Activated naive CD4-positive, alpha-beta T cell treated with anti-CD3 and anti-CD28 coated beads, Interleukin-2, amount 10 ng/mL, durations not matched to agents 7 days and 5 days (primary cell): ENCODE data around the gene ANKRD40.
"Not testable (repeated sequence)": the region's sequence is repeated elsewhere in the genome, so short reads cannot be mapped to it uniquely, and the experiment has no call there.

Experiments used
- CTCF ChIA-PET: fragments of 350-600 bp; sonication (Branson Sonifier 250); formaldehyde crosslinking; loops from one replicate; lab custom pipeline; 2021; ENCODE audit warnings: antibody characterized with exemption; lab: Charles Lee
- DNase-seq: peaks from one replicate; pipeline ENCODE4 v3.0.0-alpha.2; 2020
- H3K27ac Mint-ChIP-seq: one replicate; pipeline ENCODE4 v1.8.0; 2021; ENCODE audit warnings: mild to moderate bottlenecking, moderate library complexity, mixed read lengths
- H3K27me3 Mint-ChIP-seq: one replicate; pipeline ENCODE4 v1.8.0; 2021; ENCODE audit warnings: mild to moderate bottlenecking, mixed read lengths
- H3K36me3 Mint-ChIP-seq: one replicate; pipeline ENCODE4 v1.8.0; 2021; ENCODE audit warnings: mixed read lengths
- H3K4me1 Mint-ChIP-seq: one replicate; pipeline ENCODE4 v1.8.0; 2021; ENCODE audit warnings: mixed read lengths
- H3K4me3 Mint-ChIP-seq: one replicate; pipeline ENCODE4 v1.8.0; 2021; ENCODE audit warnings: mild to moderate bottlenecking, moderate library complexity, mixed read lengths
- H3K9me3 Mint-ChIP-seq: one replicate; pipeline ENCODE4 v1.8.0; 2021; ENCODE audit warnings: mixed read lengths

The ANKRD40 gene

DNA sequence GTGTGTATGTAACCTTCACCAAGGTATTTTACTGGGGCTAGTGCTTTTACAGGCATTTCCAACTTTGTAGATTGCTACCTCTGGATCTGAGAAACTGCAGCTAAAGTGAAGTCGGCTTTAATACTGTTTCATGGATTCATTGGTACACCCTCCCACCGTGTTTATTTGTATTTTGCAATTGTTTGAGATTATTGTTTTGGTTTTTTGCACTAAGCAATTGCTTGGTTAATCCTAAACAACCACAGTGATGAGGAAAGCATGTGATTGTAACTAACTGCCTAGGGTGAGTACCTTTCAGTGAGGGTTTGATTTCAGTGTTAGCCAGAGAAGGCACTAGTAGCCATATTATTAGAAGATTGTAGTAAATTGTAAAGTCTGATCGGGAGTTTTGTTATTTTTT, 15.0 kb upstream of the ANKRD40 start:
- Mint-ChIP-seq H3K4me3 (peak overlapping the region; percentile 38), H3K27me3 (no peaks in the 10 kb centered on the region), H3K4me1 (peaks cover 38% of the 10 kb centered on the region), H3K27ac (peak overlapping the region; percentile 67), H3K36me3 (peaks cover 21% of the 10 kb centered on the region), H3K9me3 (no peaks in the 10 kb centered on the region)
- CTCF ChIA-PET = interaction anchor here (1.9 kb wide), 1 partner anchor 14 kb away, joined by 4 read pairs; no protein-coding TSS in a partner anchor
- no peak for DNase-seq

DNA sequence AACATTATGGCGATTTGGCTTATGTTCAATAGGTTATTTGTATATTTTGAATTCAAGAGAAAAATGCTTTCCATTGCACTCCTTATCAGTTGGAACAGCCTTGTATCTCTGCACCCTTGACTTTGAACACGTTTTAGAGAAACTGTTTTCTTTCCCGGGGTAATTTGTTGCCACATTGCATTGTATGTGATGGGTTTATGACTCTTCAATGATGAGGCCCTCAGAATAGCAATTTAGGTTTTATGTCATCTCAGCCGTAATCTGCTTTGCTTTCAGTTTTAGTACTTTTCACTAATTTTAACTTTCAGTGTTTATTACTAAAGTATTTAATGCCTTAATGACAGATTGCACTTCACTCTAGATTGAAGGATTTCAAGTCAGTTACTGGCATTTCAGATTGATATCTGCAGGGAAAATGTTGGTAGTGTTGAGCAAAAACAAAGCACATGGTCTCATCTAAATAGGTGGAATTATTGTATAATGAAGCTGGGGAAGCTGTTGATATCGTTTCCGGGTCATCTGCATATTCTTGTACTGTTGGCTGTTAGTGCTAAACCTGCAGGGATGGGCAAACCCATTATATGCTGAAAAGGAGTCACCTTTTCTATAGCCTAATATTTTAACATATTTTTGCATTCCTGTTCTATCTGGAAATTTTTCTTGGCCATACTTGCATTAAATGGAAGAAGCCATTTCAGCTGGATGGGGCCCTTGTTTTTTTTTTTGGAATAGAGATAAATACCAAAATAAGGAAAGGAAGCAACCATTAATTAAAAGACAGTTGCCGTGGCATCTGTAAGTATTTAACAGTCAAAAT, 13.7 kb upstream of the ANKRD40 start:
- Mint-ChIP-seq H3K27ac (peak overlapping the region; percentile 98), H3K9me3 (no peaks in the 10 kb centered on the region), H3K27me3 (no peaks in the 10 kb centered on the region), H3K36me3 (peaks cover 14% of the 10 kb centered on the region), H3K4me3 (peak overlapping the region; percentile 81), H3K4me1 (peaks cover 29% of the 10 kb centered on the region)
- CTCF ChIA-PET = interaction anchor here (1.9 kb wide), 1 partner anchor 12 kb away, joined by 4 read pairs; no protein-coding TSS in a partner anchor
- no peak for DNase-seq

DNA sequence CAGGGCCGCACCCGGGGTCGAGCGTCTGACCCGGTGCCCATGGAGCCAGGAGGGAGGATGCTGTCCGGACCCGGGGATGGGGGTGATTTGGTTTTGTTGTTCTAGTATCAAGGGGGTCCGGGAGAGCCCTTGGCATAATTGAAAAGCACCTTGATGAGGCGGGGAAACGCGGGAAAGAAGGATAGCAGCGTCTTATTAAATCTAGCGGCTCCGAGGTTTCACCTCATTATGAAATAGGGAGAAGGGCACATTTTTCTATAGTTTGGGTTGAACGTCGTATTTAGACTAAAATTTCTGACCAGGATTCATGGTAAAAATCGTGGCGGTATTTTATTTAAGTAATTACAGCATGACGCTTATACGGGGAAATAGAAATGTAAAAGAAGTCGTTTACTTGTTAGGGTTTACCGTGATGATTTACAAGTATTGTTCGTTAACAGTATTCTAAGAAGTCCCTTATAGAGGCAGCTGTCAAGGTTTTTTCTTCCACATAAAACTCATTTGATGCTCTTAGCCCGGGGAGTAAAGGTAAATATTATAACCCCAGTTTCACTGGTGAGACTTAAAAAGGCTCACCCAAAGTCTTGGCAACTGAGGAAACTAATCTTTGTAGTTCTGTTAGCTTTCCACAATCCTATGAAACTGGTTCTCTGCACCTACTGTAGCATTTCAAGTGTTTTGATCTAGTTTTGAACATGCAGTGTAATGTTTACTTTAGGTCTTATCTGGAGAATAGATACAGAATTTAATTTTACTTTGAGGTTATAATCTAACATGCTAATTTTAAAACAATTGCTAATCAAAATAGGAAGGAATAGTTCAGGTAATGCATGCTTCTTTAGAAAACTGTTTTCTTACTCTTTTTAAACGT, 12.4 kb upstream of the ANKRD40 start:
- CTCF ChIA-PET = no interaction called here
- no peak for DNase-seq
- H3K27me3 Mint-ChIP-seq = no peaks in the 10 kb centered on the region
- H3K27ac Mint-ChIP-seq = peak overlapping the region; percentile 98
- peak overlapping the region; percentile 81 for H3K4me3 Mint-ChIP-seq
- H3K36me3 Mint-ChIP-seq = peaks cover 14% of the 10 kb centered on the region
- H3K4me1 Mint-ChIP-seq = peaks cover 24% of the 10 kb centered on the region
- no peaks in the 10 kb centered on the region for H3K9me3 Mint-ChIP-seq

DNA sequence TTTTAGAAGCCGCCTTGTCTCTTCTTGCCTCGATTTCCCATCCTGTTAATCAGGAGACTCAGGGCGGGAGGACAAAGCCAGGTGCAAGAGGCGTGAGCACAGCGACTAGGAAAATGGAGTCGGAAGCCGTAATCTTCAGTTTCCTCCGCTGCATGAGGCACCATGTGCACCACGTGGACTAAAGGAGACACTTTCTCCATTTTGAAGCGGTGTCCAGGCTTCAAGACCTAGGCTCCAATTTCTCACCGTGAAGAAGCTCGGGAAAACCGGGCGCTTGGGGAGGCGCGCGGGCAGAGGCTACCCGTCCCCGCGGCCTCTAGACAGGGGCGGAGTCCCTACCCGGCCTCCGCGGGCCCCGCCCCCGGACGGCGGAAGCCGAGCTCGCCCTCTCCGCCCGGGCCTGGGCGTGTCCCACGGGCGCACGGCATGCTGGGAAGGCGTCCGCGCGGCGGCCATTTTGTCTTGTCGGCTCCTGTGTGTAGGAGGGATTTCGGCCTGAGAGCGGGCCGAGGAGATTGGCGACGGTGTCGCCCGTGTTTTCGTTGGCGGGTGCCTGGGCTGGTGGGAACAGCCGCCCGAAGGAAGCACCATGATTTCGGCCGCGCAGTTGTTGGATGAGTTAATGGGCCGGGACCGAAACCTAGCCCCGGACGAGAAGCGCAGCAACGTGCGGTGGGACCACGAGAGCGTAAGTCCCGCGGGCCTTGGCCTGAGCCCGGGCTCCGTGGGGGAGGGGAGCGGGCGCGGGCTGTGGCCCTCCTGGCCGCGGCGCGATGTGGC, 11.6 kb upstream of the ANKRD40 start, which contains the start of gene LUC7L3:
TSS of gene LUC7L3 (plus strand) at position 460 of the 780 bp plus-strand sequence. CDS start at position 590, 130 bp downstream.
- Mint-ChIP-seq H3K36me3 (peaks cover 14% of the 10 kb centered on the region), H3K4me1 (peaks cover 20% of the 10 kb centered on the region), H3K27me3 (no peaks in the 10 kb centered on the region), H3K4me3 (peak within 1 kb of the TSS; percentile 81), H3K9me3 (no peaks in the 10 kb centered on the region), H3K27ac (peak within 1 kb of the TSS; percentile 98)
- CTCF ChIA-PET = no interaction called here
- DNase-seq = peak; percentile 94

DNA sequence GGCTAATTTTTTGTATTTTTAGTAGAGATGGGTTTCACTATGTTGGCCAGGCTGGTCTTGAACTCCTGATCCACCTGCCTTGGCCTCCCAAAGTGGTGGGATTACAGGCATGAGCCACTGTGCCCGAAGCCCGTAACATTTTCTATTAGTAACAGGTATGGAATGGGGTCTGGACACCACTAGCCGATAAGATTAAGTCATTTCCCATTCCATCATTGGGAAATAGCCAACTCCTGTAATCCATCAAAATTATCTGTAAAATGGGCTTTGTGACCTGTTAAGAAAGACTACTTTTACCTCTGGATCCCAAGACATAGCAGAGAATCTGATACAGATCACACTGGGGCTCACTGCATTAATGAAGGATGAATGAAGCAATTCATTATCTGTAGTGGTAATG, 7.8 kb upstream of the ANKRD40 start:
- H3K27me3 Mint-ChIP-seq = peaks cover 26% of the 10 kb centered on the region
- no peak overlapping the region for H3K4me3 Mint-ChIP-seq
- no peak overlapping the region for H3K27ac Mint-ChIP-seq
- H3K36me3 Mint-ChIP-seq = peaks cover 5% of the 10 kb centered on the region
- no peak for DNase-seq
- peaks cover 4% of the 10 kb centered on the region for H3K4me1 Mint-ChIP-seq
- CTCF ChIA-PET = no interaction called here
- H3K9me3 Mint-ChIP-seq = no peaks in the 10 kb centered on the region

DNA sequence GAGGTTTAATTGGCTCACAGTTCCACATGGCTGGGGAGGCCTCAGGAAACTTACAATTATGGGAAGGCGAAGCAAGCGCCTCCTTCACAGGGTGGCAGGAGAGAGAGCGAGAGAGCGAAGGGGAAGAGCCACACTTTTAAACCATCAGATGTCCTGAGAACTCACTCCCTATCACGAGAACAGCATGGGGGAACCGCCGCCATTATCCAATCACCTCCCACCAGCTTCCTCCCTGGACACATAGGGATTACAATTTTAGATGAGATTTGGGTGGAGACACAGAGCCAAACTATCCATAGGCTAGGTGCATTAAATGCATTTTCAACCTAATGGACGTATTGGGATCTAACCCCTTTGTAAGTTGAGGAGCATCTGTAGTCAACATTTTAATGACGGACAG, 4.9 kb upstream of the ANKRD40 start:
- DNase-seq = no peak
- CTCF ChIA-PET = interaction anchor here (1.2 kb wide), 1 partner anchor 19 kb away, joined by 3 read pairs; no protein-coding TSS in a partner anchor
- Mint-ChIP-seq H3K27ac (peak overlapping the region; percentile 43), H3K4me1 (peaks cover 26% of the 10 kb centered on the region), H3K27me3 (peaks cover 26% of the 10 kb centered on the region), H3K36me3 (no peaks in the 10 kb centered on the region), H3K9me3 (no peaks in the 10 kb centered on the region), H3K4me3 (no peak overlapping the region)

DNA sequence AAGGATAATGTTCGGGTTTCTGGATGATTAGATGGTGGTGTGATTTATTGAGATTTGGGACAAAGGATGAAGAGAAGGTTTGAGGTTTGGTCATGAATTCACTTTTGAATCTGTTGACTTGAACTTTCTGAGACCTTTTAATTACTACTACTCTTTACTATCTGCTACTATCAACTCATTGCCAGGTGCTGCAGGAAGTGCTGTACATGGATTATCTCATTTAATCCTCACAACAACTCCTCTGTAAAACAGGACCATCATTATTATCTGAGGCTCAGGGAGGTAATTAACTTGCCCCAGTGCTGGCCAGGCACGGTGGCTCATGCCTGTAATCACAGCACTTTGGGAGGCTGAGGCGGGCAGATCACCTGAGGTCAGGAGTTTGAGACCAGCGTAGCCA, 2.9 kb upstream of the ANKRD40 start:
- CTCF ChIA-PET = no interaction called here
- peaks cover 35% of the 10 kb centered on the region for H3K4me1 Mint-ChIP-seq
- peaks cover 2% of the 10 kb centered on the region for H3K36me3 Mint-ChIP-seq
- peaks cover 26% of the 10 kb centered on the region for H3K27me3 Mint-ChIP-seq
- no peaks in the 10 kb centered on the region for H3K9me3 Mint-ChIP-seq
- no peak overlapping the region for H3K4me3 Mint-ChIP-seq
- no peak overlapping the region for H3K27ac Mint-ChIP-seq
- no peak for DNase-seq

DNA sequence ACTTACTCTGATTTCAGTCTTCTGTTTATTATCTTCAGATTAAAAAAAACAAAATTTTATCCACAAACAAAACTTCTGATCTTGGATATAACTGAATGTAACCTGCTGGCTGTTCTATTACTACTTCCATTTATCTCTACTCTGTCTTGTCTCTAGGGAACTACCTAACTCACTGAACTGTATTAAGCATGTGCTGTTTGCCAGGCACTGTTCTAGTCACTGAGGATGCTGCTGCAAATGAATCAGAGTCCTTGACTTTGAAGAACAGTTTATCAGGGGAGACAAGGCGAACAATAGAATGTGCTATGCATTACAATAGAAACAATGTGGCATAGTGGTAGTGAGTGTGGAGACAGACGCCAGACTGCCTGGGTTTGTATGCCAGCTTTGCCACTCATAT, 2.3 kb upstream of the ANKRD40 start:
- CTCF ChIA-PET = interaction anchor here (1.8 kb wide), 1 partner anchor 12 kb away, joined by 4 read pairs; no protein-coding TSS in a partner anchor
- Mint-ChIP-seq H3K27me3 (peaks cover 26% of the 10 kb centered on the region), H3K9me3 (no peaks in the 10 kb centered on the region), H3K27ac (peak overlapping the region; percentile 97), H3K4me3 (peak overlapping the region; percentile 85), H3K36me3 (peaks cover 4% of the 10 kb centered on the region), H3K4me1 (peaks cover 41% of the 10 kb centered on the region)
- no peak for DNase-seq

DNA sequence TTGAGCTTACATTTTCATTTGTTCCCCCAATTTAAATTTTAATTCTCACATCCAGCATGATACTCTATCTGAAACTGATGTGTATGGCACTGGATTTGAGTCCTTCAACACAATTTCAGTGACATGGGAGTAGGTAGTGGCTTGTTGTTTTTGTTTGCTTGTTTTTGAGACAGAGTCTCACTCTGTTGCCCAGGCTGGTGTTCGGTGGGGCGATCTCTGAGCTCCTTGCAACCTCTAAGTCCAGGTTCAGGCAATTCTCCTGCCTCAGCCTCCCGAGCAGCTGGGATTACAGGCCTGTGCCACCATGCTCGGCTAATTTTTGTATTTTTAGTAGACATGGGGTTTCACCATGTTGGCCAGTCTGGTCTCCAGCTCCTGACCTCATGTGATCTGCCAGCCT, 1.3 kb upstream of the ANKRD40 start:
- DNase-seq, H3K9me3 Mint-ChIP-seq, H3K36me3 Mint-ChIP-seq: not testable (repeated sequence)
- H3K4me3 Mint-ChIP-seq = peak overlapping the region; percentile 85
- peaks cover 43% of the 10 kb centered on the region for H3K4me1 Mint-ChIP-seq
- H3K27me3 Mint-ChIP-seq = peaks cover 26% of the 10 kb centered on the region
- CTCF ChIA-PET = interaction anchor here (0.6 to 1.8 kb wide), 3 partner anchors 9 to 26 kb away, joined by 3 to 4 read pairs (median 4); no protein-coding TSS in a partner anchor
- peak overlapping the region; percentile 97 for H3K27ac Mint-ChIP-seq

DNA sequence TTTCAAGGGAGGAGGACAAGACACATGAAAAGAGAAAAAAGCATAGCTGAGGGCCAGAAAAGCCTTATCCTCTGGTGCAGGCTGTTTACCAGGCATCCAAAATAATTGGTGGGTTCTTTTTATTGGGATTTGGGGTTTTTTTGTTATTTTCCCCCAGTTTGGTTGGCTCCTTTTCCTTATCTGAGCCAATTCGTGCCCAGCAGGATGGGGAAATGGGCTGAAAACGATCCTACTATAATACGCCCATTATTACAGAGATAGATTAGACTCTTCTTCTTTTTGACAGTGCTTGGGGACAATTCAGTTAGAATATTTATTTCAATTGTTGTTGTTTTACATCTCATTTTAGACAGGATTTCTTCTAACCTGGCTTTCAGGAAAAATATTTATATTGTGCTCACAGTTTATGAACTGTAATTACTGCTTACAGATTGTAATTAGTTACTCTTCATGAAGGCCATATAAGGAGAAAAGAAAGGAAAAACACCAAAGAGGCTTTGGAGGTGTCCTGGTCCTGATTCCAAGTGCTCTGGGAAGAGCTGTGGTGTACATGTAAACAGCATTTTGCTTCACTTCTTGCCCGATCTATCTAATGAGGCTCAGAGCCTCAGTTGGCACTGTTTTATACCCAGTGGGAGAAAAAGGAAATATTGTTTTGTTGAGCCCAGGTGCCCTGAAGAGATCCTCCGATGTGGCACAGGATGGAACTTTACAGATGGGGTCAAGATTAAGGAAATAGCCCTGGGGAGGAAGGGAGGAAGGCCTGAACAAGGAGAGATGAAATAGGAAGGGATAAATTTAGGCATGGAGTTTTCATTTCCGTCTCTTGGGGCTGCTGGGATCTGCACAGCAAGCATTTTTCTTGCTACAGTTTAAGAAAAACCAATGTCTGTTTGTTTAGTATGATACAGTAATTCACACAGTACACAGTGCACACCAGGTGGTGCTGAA, 611 bp upstream of the ANKRD40 start:
- CTCF ChIA-PET = interaction anchor here (1.0 to 1.8 kb wide), 2 partner anchors 10 to 14 kb away, joined by 4 read pairs; no protein-coding TSS in a partner anchor
- H3K27me3 Mint-ChIP-seq = peaks cover 18% of the 10 kb centered on the region
- H3K27ac Mint-ChIP-seq = peak overlapping the region; percentile 97
- peak overlapping the region; percentile 85 for H3K4me3 Mint-ChIP-seq
- peaks cover 13% of the 10 kb centered on the region for H3K36me3 Mint-ChIP-seq
- H3K4me1 Mint-ChIP-seq = peaks cover 50% of the 10 kb centered on the region
- DNase-seq = peak; percentile 29
- H3K9me3 Mint-ChIP-seq = no peaks in the 10 kb centered on the region

DNA sequence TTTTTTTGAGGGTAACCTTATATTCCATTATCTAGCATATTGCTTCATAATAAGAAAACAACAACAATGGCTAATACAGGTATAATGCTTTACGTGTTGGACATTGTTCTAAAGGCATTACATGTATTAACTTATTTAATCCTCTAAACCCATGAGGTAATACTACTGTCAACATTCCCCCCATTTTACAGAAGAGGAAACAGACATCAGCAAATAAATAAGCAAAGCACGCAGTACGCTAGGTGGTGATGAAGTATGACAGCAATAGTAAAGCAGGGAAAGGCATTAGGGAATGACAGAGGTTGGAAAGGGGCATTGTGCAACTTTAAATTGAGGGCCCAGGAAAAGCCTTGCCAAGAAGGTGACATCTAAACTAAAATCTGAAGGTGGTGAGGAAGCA, 4.6 kb downstream of the ANKRD40 start:
- no peaks in the 10 kb centered on the region for H3K9me3 Mint-ChIP-seq
- peaks cover 38% of the 10 kb centered on the region for H3K36me3 Mint-ChIP-seq
- H3K4me1 Mint-ChIP-seq = peaks cover 47% of the 10 kb centered on the region
- DNase-seq = no peak
- no peak overlapping the region for H3K27ac Mint-ChIP-seq
- H3K27me3 Mint-ChIP-seq = no peaks in the 10 kb centered on the region
- CTCF ChIA-PET = no interaction called here
- no peak overlapping the region for H3K4me3 Mint-ChIP-seq

DNA sequence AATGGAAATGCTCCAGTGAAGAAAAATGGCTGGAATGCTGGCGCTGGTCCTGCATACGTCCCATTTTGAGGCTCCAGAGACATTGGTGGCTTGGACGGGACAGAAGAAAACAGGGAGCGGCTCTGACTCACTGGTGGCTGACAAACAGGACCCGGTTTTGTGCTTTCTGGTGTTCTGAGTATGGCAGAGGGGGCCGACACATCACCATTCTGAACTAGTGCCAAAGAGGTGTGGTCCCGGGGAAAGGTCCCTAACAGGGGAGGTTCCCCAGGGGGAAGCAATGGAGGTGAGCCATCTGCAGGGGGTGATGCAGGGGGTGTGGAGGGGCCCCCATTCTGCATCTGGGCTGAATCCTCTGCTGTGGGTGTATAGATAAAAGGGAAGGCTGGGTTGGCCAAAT, 8.3 kb downstream of the ANKRD40 start:
- H3K4me3 Mint-ChIP-seq = no peak overlapping the region
- no peak overlapping the region for H3K27ac Mint-ChIP-seq
- H3K36me3 Mint-ChIP-seq = peaks cover 60% of the 10 kb centered on the region
- peaks cover 43% of the 10 kb centered on the region for H3K4me1 Mint-ChIP-seq
- no peaks in the 10 kb centered on the region for H3K27me3 Mint-ChIP-seq
- no peaks in the 10 kb centered on the region for H3K9me3 Mint-ChIP-seq
- no peak for DNase-seq
- CTCF ChIA-PET = interaction anchor here (6.4 kb wide), 1 partner anchor 72 kb away, joined by 81 read pairs; no protein-coding TSS in a partner anchor
